T1000 (cell line): ENCODE measurements around the gene SEPTIN5.
"Not testable (repeated sequence)": the region's sequence is repeated elsewhere in the genome, so short reads cannot be mapped to it uniquely, and the experiment has no call there.

Experiments
- DNase-seq: peaks from one replicate; lab custom pipeline; 2025; ENCODE audit warnings: mixed read lengths; lab: John Stamatoyannopoulos, UW

Gene SEPTIN5

GRCh38 chr22:19680911-19681862 lies 33.1 kb upstream of the SEPTIN5 start:
- no peak for DNase-seq

GRCh38 chr22:19681863-19682245 lies 32.4 kb upstream of the SEPTIN5 start:
- DNase-seq: no peak

GRCh38 chr22:19686946-19687345 lies 27.4 kb upstream of the SEPTIN5 start:
- no peak for DNase-seq

DNA sequence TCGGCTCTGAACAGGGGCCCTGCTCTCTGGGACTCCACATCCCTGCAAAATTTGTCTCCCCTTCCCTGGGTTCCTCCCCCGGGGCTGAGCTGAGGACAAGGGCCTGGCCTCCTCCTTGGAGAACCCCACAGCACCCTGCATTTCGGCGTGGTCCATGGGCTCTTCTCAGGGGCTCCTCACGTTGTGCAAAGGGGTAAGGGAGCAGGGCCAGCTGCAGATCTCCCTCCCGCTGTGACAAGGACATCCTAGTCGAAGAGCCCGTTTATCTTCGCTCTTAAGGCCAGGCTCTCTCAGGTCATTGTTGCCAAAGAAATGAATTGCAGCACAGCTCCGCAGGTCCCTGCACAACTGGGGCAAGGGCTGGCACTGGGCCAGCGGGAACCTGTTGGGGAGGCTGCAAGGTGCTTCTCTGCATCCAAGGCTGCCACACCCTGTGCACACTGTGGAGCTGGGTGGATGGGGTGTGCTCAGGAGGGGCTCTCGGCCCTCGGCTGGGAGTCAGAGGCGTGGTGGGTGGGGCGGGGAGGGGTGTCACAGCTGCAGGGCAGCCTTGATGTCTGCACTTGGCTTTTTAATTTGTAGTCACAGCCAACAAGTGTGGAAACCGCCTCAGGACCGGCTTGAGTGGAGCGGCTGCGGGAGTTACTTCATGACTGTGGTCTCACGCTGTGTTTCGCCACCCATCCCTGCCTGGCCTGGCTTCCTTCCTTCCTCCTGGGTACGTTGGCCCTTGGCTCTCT lies 26.6 kb upstream of the SEPTIN5 start:
- DNase-seq: no peak

DNA sequence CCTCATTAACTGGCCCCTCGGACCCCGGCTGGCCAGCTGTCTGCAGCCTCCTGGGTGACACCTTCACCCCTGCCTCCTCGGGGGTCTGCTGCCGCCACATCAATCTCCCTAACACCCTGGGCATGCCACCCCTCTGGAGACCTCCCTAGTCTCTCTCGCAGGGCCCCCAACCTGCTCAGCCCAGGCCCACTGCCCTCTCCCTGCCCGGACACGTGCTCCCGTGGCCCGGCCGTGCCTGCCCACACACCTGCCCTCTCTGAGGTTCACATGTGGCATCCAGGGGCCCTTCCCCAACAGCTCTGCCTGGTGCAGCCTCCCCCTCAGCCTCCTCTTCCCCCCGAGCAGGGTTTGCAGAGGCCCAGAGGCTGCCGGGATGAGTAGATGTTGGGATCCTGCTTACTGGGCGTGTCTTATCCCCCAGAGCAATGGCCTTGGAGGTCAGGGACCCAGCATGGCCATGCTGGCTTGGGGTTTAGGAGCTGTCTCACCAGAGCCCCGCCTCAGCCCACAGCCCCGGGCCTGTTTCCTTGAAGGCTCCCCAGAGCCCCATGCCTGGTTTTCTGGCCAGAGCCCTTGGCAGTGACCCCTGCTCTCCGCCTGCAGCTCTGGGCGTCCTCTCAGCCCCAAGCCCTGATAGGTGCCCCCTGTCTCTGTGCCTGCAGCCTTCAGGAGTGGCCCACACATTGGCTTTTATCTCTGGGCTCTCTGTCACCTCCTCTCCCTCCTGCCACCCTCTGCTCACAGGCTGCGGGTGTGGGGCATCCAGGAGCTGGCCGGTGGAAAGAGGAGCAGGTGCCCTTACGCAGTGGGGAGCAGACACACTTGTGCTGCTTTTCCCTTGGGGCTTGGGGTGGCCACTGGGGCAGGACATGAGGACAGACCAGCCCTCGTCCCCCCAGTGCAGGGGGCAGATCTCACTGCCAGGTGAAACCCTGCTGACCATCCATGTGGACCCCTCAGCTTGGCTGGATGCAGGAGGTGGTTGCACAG lies 25.7 kb upstream of the SEPTIN5 start:
- DNase-seq: no peak

DNA sequence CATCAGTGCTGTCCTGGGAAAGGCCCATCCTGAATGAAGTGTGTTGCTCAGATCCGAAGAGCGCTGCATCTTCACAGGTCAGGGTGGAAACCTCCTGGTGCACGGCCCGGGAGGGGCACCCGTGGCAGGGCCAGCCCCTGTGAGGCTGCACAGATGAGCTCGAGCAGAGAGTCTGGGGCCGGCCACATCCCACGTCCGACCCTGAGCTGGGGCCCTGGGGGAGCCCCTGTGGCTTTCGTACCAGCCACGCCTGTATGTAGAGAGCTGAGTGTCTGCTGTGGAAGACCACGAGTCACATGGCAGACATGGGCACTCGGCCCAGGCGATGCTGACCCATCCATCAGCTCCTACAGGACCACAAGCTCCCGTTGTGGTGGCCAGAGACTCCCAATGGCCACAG lies 24.9 kb upstream of the SEPTIN5 start:
- DNase-seq: no peak

DNA sequence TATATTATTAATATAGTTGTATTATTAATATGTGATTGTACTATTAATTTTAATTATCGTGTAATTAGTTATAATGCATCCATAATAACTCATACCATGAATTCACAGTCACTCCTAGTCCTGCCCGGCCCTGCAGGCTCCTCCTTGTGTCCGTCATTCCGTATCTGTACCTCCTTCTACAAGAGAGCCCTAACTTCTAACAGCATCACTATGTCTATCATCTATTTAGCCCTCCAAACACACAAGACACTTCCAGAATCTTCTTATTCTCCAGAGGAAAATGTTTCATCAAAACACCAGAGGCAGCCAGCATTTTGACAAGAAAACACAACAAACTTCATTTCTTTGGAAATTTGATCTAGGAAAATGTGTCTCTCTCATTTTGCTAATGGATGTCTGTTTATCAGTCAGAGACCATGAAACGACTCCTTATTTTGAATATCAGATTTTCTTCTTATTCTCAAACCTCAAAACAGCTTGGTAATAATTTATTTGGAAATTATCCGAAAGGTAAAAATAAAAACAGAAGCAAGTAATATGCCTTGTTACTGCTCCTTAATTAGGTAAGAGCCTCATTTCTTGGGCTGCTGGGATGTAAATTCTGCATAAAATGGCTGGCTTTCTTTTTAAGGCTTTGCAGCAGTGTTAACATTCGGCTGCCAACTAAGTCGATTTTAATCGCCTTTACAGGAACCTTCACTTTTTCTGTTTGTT lies 23.1 kb upstream of the SEPTIN5 start:
- DNase-seq: no peak

- DNase-seq: no peak
These were observed 22.5 kb upstream of the SEPTIN5 start for GRCh38 chr22:19691721-19692341.

GRCh38 chr22:19693581-19693980 lies 20.7 kb upstream of the SEPTIN5 start:
- DNase-seq: no peak

GRCh38 chr22:19693981-19694670 lies 20.2 kb upstream of the SEPTIN5 start:
- no peak for DNase-seq

- DNase-seq: no peak
These were observed 19.6 kb upstream of the SEPTIN5 start for GRCh38 chr22:19694696-19695095.

DNA sequence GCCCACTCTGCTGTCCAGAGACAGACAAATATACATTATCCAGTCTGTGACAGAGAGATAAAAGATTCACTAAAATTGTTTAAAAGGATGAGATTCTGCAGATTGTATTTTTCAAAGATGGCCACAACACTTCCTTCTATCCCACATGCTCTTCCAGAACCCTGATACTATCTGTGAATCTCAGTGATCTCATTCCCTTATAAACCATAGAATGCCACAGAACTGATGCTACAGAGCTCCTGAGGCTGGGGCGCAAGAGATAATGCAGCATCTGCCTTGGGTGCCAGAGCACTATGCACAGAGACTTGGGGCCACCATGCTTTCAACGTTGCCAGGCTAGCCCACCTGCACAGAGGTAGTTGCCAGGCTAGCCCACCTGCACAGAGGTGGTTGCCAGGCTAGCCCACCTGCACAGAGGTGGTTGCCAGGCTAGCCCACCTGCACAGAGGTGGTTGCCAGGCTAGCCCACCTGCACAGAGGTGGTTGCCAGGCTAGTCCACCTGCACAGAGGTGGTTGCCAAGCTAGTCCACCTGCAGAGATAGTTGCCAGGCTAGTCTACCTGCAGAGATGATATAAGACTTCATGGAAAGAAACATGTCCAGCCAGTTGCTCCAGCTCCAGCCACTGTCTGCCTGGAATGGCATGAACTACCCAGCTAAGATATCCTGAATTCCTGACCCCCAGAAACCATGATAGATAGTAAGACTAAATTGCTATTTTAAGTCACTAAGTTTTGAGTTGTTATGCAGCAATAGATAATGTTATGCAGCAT lies 17.6 kb upstream of the SEPTIN5 start:
- DNase-seq: no peak

DNA sequence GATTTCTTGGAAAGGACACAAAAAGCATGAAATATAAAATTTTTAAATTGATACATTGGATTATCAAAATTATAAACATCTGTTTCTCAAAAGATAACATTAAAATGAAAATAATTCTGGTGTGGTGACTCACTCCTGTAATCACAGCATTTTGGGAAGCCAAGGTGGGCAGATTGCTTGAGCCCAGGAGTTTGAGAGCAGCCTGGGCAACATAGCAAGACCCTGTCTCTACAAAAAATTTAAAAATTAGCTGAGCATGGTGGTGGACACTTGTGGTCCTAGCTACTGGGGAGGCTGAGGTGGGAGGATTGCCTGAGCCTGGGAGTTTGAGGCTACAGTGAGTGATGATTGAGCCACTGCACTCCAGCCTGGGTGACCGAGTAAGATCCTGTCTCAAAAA lies 16.4 kb upstream of the SEPTIN5 start:
- not testable (repeated sequence) for DNase-seq

GRCh38 chr22:19700790-19701419 lies 13.4 kb upstream of the SEPTIN5 start:
- DNase-seq: no peak

- no peak for DNase-seq
These were observed 12.7 kb upstream of the SEPTIN5 start for GRCh38 chr22:19701420-19702145.

- no peak for DNase-seq
These were observed 10.4 kb upstream of the SEPTIN5 start for GRCh38 chr22:19703869-19704268.

DNA sequence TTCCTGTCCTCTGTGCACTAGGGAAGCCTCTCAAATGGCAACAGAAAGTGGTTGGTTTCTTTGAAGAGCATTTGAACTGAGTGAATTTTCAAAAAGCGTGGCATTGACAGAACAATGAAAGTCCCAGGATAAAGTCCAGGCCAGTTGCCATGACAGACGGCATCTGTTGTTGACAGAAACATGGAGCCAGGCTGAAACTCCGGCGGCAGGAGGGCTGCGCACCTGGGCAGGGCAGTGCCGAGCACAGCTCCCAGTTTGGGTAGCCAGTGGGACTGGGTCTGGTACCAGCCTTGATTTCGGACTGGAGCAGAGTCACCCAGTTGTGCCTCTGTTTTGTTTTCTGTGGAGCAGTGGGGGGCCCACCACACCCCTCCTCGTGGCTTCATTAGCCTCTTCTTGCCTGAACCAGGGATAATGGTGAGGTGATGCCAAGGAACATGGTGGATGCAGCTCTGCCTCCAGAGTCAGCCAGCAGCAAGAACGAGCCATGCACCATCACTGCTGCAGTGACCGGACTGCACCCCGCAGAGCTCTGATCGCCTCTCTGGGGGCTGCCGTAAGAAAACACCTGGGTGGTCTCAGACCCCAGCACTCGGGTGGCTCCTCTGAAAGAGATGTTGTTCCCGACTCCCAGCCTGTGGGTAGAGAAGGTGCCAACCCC lies 9.8 kb upstream of the SEPTIN5 start:
- DNase-seq: no peak
